Measurements from ENCODE around the gene IPO8.

- TF ChIP-seq, protein P1, sequence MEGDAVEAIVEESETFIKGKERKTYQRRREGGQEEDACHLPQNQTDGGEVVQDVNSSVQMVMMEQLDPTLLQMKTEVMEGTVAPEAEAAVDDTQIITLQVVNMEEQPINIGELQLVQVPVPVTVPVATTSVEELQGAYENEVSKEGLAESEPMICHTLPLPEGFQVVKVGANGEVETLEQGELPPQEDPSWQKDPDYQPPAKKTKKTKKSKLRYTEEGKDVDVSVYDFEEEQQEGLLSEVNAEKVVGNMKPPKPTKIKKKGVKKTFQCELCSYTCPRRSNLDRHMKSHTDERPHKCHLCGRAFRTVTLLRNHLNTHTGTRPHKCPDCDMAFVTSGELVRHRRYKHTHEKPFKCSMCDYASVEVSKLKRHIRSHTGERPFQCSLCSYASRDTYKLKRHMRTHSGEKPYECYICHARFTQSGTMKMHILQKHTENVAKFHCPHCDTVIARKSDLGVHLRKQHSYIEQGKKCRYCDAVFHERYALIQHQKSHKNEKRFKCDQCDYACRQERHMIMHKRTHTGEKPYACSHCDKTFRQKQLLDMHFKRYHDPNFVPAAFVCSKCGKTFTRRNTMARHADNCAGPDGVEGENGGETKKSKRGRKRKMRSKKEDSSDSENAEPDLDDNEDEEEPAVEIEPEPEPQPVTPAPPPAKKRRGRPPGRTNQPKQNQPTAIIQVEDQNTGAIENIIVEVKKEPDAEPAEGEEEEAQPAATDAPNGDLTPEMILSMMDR (IDR thresholded peaks at IDR 0.05) = no peak
- TF ChIP-seq POLR2A (IDR thresholded peaks at IDR 0.05) = no peak
Observed at GRCh38 chr12:30678221-30678620, 17.4 kb downstream of the IPO8 start.
